ENCODE data around the gene PUS1.

PUS1 gene

DNA sequence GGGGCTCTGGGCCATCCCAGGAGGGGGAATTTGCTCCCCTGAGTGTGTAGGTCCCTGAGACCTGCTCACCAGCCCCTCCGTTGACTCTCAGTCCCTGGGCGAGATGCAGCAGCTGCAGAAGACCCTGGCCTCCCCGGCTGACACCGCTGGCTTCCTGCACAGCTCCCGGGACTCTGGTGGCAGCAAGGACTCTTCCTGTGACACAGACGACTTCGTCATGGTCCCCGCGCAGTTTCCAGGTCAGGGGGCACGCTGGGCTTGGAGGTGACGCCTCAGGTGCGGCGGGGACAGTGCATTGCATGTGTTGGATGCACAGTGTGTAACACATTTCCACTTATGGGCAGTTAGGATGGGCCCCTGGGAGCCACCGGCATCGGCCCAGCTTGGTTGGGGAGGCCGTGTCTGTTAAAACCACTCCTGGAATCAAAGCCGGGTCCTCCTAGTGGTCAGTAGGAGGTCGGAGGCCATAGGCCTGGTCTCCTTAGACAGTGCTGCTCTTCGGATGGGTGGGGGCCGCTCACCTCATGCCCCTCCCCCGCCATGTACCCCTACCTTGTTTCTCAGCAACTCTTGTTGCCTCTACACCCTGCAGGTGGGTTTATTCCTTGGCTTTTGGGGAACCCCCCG is 17.1 kb upstream of the PUS1 start:
- POLR2A ChIA-PET = no interaction called here
- TF ChIP-seq L3MBTL2 (conservative IDR thresholded peaks at IDR 0.05) = no peak
- no peak for TF ChIP-seq TARDBP (IDR thresholded peaks at IDR 0.05)
- DNase-seq (ENCODE audit: extremely low spot score) = no peak
- CTCF ChIA-PET = no interaction called here

DNA sequence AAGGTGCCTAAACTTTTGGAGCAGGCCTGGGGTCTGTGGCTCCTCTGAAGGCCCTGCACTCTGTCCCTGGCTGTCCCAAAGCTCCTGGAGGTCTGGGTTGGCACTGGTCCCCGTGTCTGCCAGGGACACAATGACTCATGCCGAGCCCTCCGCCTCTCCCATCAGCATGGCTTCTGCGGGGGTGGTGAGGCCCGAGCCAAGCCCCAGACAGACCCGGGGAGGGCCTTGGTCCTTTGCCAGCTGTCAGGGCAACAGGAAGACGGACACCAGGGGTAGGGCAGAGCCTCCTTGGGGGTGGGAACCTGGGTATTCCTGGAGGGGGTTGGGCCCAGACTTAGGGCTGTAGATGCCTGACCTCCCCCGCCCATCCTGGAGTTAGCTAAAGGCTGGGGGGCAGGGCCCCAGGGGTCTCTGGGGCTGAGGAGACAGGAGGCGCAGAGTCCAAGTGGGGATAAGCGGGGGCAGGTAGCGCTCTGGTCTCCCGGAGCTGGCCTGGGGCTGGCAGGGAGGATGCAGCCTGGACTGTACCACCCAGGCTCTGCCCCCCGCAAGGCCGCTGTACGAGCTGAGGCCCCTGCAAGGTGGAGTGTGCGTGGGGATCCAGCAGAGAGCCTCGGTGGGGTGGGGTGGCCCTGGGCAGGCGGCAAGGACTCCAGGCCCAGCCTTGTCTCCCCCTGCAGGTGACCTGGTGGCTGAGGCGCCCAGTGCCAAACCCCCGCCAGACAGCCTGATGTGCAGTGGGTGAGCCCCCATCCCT is 16.4 kb upstream of the PUS1 start:
- TF ChIP-seq TARDBP (IDR thresholded peaks at IDR 0.05) (no peak), FOXA1 (IDR thresholded peaks at IDR 0.05) (no peak), FOXM1 (IDR thresholded peaks at IDR 0.05; ENCODE audit: borderline replicate concordance) (no peak), CTBP1 (IDR thresholded peaks at IDR 0.05; ENCODE audit: borderline replicate concordance) (no peak), ARNT (IDR thresholded peaks at IDR 0.05) (no peak), FOXK2 (IDR thresholded peaks at IDR 0.05) (no peak), ZNF384 (IDR thresholded peaks at IDR 0.05) (no peak), ELF4 (IDR thresholded peaks at IDR 0.05) (no peak), HDGF (IDR thresholded peaks at IDR 0.05; ENCODE audit: borderline replicate concordance) (no peak), NFRKB (IDR thresholded peaks at IDR 0.05) (no peak), SP1 (IDR thresholded peaks at IDR 0.05) (no peak), L3MBTL2 (conservative IDR thresholded peaks at IDR 0.05) (no peak), SUZ12 (IDR thresholded peaks at IDR 0.05) (no peak), BHLHE40 (IDR thresholded peaks at IDR 0.05; ENCODE audit: borderline replicate concordance) (no peak), LEF1 (IDR thresholded peaks at IDR 0.05; ENCODE audit: borderline replicate concordance) (no peak)
- TF ChIP-seq, protein P1, sequence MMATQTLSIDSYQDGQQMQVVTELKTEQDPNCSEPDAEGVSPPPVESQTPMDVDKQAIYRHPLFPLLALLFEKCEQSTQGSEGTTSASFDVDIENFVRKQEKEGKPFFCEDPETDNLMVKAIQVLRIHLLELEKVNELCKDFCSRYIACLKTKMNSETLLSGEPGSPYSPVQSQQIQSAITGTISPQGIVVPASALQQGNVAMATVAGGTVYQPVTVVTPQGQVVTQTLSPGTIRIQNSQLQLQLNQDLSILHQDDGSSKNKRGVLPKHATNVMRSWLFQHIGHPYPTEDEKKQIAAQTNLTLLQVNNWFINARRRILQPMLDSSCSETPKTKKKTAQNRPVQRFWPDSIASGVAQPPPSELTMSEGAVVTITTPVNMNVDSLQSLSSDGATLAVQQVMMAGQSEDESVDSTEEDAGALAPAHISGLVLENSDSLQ (IDR thresholded peaks at IDR 0.05) = no peak
- ChIA-PET CTCF (no interaction called here), POLR2A (no interaction called here)
- DNase-seq (ENCODE audit: extremely low spot score) = no peak

DNA sequence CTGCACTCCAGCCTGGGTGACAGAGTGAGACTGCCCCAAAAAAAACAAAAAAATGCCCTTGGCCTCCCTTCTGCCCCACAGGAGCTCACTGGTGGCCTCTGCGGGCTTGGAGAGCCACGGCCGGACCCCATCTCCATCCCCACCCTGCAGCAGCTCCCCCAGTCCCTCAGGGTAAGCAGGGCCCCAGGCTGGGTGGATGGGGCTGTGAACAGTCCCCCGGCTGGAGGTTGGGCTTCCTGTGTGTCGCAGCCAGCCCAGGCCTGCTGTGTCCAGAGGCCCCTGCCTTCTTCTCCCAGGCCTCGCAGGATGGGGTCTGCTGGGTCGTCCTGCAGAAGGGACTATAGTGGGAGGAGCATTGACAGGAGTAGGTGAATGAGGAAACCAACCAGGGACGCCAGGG is 15.4 kb upstream of the PUS1 start:
- TF ChIP-seq LEF1 (IDR thresholded peaks at IDR 0.05; ENCODE audit: borderline replicate concordance) (no peak), TARDBP (IDR thresholded peaks at IDR 0.05) (no peak), SUZ12 (IDR thresholded peaks at IDR 0.05) (no peak), FOXM1 (IDR thresholded peaks at IDR 0.05; ENCODE audit: borderline replicate concordance) (no peak), NFRKB (IDR thresholded peaks at IDR 0.05) (no peak), ARNT (IDR thresholded peaks at IDR 0.05) (no peak), ELF4 (IDR thresholded peaks at IDR 0.05) (no peak)
- ChIA-PET CTCF (no interaction called here), POLR2A (no interaction called here)
- DNase-seq (ENCODE audit: extremely low spot score) = no peak

DNA sequence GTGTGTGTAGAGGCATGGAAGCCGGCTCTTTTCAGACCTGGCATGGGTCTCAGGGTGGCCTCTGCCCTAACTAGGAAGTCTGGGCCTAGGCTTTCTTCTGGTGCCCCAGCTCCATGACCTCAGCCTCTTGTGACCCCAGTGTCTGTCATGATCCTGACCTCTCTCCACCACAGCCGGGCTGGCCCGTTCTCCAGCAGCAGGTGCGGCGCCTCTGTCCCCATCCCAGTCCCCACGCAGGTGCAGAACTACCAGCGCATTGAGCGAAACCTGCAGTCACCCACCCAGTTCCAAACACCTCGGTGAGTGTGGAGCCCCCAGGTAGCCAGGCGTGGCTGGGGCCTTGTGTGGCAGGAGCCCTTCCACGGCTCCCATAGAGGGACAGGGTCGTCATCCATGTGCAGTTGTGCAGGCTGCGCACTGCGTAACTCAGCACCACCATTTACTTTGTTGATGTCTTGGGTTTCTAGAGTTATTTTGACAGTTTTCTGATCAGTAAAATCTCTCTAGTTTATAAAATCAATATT is 14.8 kb upstream of the PUS1 start:
- DNase-seq (ENCODE audit: extremely low spot score) = no peak
- POLR2A ChIA-PET = no interaction called here
- CTCF ChIA-PET = no interaction called here
- TF ChIP-seq NFRKB (IDR thresholded peaks at IDR 0.05) = no peak
- no peak for TF ChIP-seq L3MBTL2 (conservative IDR thresholded peaks at IDR 0.05)
- TF ChIP-seq FOXK2 (IDR thresholded peaks at IDR 0.05) = no peak

DNA sequence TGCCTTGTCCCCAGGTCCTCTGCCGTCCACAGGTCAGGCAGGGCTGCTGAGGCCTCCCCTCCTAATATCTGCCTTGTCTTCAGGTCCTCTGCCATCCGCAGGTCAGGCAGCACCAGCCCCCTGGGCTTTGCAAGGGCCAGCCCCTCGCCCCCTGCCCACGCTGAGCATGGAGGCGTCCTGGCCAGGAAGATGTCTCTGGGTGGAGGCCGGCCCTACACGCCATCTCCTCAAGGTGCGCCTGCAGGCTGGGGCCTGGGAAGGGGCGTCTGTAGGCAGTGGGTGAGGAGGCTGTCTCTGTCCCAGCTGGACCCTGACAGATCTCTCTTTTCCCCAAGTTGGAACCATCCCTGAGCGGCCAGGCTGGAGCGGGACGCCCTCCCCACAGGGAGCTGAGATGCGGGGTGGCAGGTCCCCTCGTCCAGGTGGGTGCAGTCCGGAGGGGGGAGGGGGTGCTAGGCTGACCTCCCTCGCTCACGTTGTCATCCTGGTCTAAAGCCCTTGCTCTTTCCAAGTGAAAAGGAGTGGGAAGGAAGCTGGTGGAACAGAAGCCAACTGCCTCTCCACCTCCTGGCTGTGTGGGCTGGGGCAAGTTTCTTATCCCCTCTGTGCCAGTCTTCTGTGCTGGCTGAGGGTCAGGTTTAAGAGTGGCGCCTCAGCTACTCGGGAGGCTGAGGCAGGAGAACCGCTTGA is 13.9 kb upstream of the PUS1 start:
- DNase-seq (ENCODE audit: extremely low spot score) = no peak
- no peak for TF ChIP-seq FOXA1 (IDR thresholded peaks at IDR 0.05)
- ChIA-PET POLR2A (no interaction called here), CTCF (no interaction called here)

DNA sequence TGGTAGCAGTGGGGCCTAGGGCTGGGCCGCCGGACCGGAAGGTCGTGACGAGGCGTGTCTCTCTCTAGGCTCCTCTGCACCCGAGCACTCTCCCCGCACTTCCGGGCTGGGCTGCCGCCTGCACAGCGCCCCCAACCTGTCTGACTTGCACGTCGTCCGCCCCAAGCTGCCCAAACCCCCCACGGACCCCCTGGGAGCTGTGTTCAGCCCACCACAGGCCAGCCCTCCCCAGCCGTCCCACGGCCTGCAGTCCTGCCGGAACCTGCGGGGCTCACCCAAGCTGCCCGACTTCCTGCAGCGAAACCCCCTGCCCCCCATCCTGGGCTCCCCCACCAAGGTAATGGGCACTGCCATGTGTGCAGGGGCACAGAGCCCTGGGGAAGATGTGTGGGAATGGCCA is 13.3 kb upstream of the PUS1 start:
- TF ChIP-seq NFRKB (IDR thresholded peaks at IDR 0.05) = no peak
- TF ChIP-seq TARDBP (IDR thresholded peaks at IDR 0.05) = no peak
- no peak for TF ChIP-seq ZNF384 (IDR thresholded peaks at IDR 0.05)
- TF ChIP-seq HDGF (IDR thresholded peaks at IDR 0.05; ENCODE audit: borderline replicate concordance) = no peak
- TF ChIP-seq, protein P1 (IDR thresholded peaks at IDR 0.05) = no peak
- no peak for TF ChIP-seq BHLHE40 (IDR thresholded peaks at IDR 0.05; ENCODE audit: borderline replicate concordance)
- TF ChIP-seq SUZ12 (IDR thresholded peaks at IDR 0.05) = no peak
- TF ChIP-seq CTBP1 (IDR thresholded peaks at IDR 0.05; ENCODE audit: borderline replicate concordance) = no peak
- no peak for TF ChIP-seq FOXK2 (IDR thresholded peaks at IDR 0.05)
- no peak for TF ChIP-seq ARNT (IDR thresholded peaks at IDR 0.05)
- TF ChIP-seq SP1 (IDR thresholded peaks at IDR 0.05) = no peak
- no peak for TF ChIP-seq FOXM1 (IDR thresholded peaks at IDR 0.05; ENCODE audit: borderline replicate concordance)
- TF ChIP-seq L3MBTL2 (conservative IDR thresholded peaks at IDR 0.05) = no peak
- TF ChIP-seq LEF1 (IDR thresholded peaks at IDR 0.05; ENCODE audit: borderline replicate concordance) = no peak
- TF ChIP-seq FOXA1 (IDR thresholded peaks at IDR 0.05) = no peak
- TF ChIP-seq ELF4 (IDR thresholded peaks at IDR 0.05) = no peak
- CTCF ChIA-PET = no interaction called here
- no peak for DNase-seq (ENCODE audit: extremely low spot score)
- POLR2A ChIA-PET = no interaction called here

Data from HEK293T (cell line).